GM23338 (cell line): ENCODE measurements around the gene KIFC3. TPM values are rescaled to one million over a fixed set of nuclear protein-coding genes. Genes with fewer than 3 reads are reported as not detected.

ENCODE experiments used
- ATAC-seq: fragments of 200-7000 bp; cut with Tn5 transposase; 3 replicates; pipeline ENCODE4 v1.9.1; 2020
- DNase-seq: peaks from one replicate; pipeline ENCODE4 v3.0.0-alpha.2; 2015; ENCODE audit warnings: low spot score
- H2AFZ ChIP-seq: fragments of 200-600 bp; sonication (generic); 2 replicates; pipeline ENCODE4 v1.8.0; 2016; ENCODE audit warnings: antibody characterized with exemption, mild to moderate bottlenecking, moderate library complexity
- H3F3A ChIP-seq: fragments of 200-600 bp; sonication (generic); replicated peaks from 2 replicates; pipeline ENCODE4 v1.8.0; 2017; ENCODE audit warnings: antibody characterized with exemption, mixed run types, low read depth
- H3K27ac ChIP-seq: fragments of 200-600 bp; sonication (generic); 2 replicates; pipeline ENCODE4 v1.6.1; 2016; ENCODE audit warnings: low read depth
- H3K27me3 ChIP-seq: fragments of 200-600 bp; sonication (generic); 2 replicates; pipeline ENCODE4 v1.8.0; 2016; ENCODE audit warnings: mild to moderate bottlenecking, mixed run types, moderate library complexity; ENCODE audit not compliant: insufficient read depth
- H3K36me3 ChIP-seq: fragments of 200-600 bp; sonication (generic); 2 replicates; pipeline ENCODE4 v1.8.0; 2016; ENCODE audit warnings: mild to moderate bottlenecking; ENCODE audit not compliant: insufficient read depth
- H3K4me1 ChIP-seq: fragments of 200-600 bp; sonication (generic); 2 replicates; pipeline ENCODE4 v1.8.0; 2016; ENCODE audit warnings: mild to moderate bottlenecking, moderate library complexity; ENCODE audit not compliant: insufficient read depth
- H3K4me2 ChIP-seq: fragments of 200-600 bp; sonication (generic); 2 replicates; pipeline ENCODE4 v1.7.1; 2017; ENCODE audit warnings: mixed run types
- H3K4me3 ChIP-seq: fragments of 200-600 bp; sonication (generic); 2 replicates; pipeline ENCODE4 v1.6.1; 2016; ENCODE audit warnings: mixed run types
- H3K79me2 ChIP-seq: fragments of 200-600 bp; sonication (generic); replicated peaks from 2 replicates; pipeline ENCODE4 v1.8.0; 2017; ENCODE audit warnings: mild to moderate bottlenecking; ENCODE audit not compliant: insufficient read depth
- H3K9me2 ChIP-seq: fragments of 200-600 bp; sonication (generic); 2 replicates; pipeline ENCODE4 v1.8.0; 2017; ENCODE audit not compliant: insufficient read depth
- H4K20me1 ChIP-seq: fragments of 200-600 bp; sonication (generic); replicated peaks from 2 replicates; pipeline ENCODE4 v1.8.0; 2017; ENCODE audit warnings: mild to moderate bottlenecking; ENCODE audit not compliant: insufficient read depth
- H3K27ac Mint-ChIP-seq: 2 replicates; pipeline ENCODE4 v1.8.0; 2020; ENCODE audit warnings: inconsistent platforms, mild to moderate bottlenecking, moderate library complexity, mixed read lengths
- H3K27me3 Mint-ChIP-seq: 3 replicates; pipeline ENCODE4 v1.8.0; 2022; ENCODE audit warnings: low read depth, mild to moderate bottlenecking, moderate library complexity, mixed read lengths, inconsistent platforms; ENCODE audit not compliant: insufficient read depth, poor library complexity
- H3K36me3 Mint-ChIP-seq: 3 replicates; pipeline ENCODE4 v1.8.0; 2021; ENCODE audit warnings: low read depth, mild to moderate bottlenecking, inconsistent platforms, moderate library complexity, mixed read lengths
- H3K4me1 Mint-ChIP-seq: 3 replicates; pipeline ENCODE4 v1.8.0; 2020; ENCODE audit warnings: mild to moderate bottlenecking, inconsistent platforms, mixed read lengths
- H3K4me3 Mint-ChIP-seq: 3 replicates; pipeline ENCODE4 v1.8.0; 2021; ENCODE audit warnings: moderate library complexity, mild to moderate bottlenecking, inconsistent platforms, mixed read lengths
- H3K9me3 Mint-ChIP-seq: 3 replicates; pipeline ENCODE4 v1.8.0; 2020; ENCODE audit warnings: moderate library complexity, mild to moderate bottlenecking, inconsistent platforms, mixed read lengths
- CREB1 ChIP-seq: fragments of 250-450 bp; sonication (Bioruptor Pico); IDR thresholded peaks from 2 replicates; pipeline ENCODE4 v1.5.0; 2020; ENCODE audit warnings: low read depth, mild to moderate bottlenecking, moderate library complexity
- EZH2 ChIP-seq: fragments of 200-600 bp; sonication (generic); IDR thresholded peaks from one replicate; pipeline ENCODE4 v1.8.0; 2017; ENCODE audit warnings: antibody characterized with exemption, mild to moderate bottlenecking, low read depth; ENCODE audit not compliant: unreplicated experiment
- EZH2phosphoT487 ChIP-seq: fragments of 200-600 bp; sonication (generic); IDR thresholded peaks from one replicate; pipeline ENCODE4 v1.8.1; 2018; ENCODE audit warnings: antibody characterized with exemption; ENCODE audit not compliant: unreplicated experiment
- JUNB ChIP-seq: IDR thresholded peaks from one replicate; pipeline ENCODE4 v1.6.1; 2016; ENCODE audit warnings: antibody characterized with exemption; ENCODE audit not compliant: unreplicated experiment
- POLR2AphosphoS5 ChIP-seq: IDR thresholded peaks from 2 replicates; pipeline ENCODE4 v1.6.1; 2016; ENCODE audit warnings: antibody characterized with exemption, low read depth
- STAT1 ChIP-seq: IDR thresholded peaks from one replicate; pipeline ENCODE4 v1.6.1; 2016; ENCODE audit warnings: antibody characterized with exemption; ENCODE audit not compliant: unreplicated experiment
- ZNF114 ChIP-seq: fragments of 250-450 bp; sonication (Bioruptor Pico); IDR thresholded peaks from 2 replicates; pipeline ENCODE4 v1.5.0; 2020; ENCODE audit warnings: mild to moderate bottlenecking, moderate library complexity
- ZNF331 ChIP-seq: fragments of 250-450 bp; sonication (Bioruptor Pico); IDR thresholded peaks from 2 replicates; pipeline ENCODE4 v1.5.0; 2020; ENCODE audit warnings: low read depth, mild to moderate bottlenecking, moderate library complexity
- polyA plus RNA-seq: library from polyadenylated mRNA; unstranded; fragments of >200 nt; fragmentation: Nextera tagmentation; extraction: Ambion mirVana; gene quantifications from 2 replicates; pipeline ENCODE4 v1.2.1, GENCODE V29; 2016
- total RNA-seq: library from RNA; depleted of rRNA; stranded (reverse); fragments of >200 nt; shearing (Covaris generic); gene quantifications from 2 replicates; pipeline ENCODE4 v1.2.3, GENCODE V29; 2014
- TF ChIP-seq, protein P1 (sequence below): IDR thresholded peaks from one replicate; pipeline ENCODE4 v1.6.1; 2018; ENCODE audit warnings: antibody characterized with exemption; ENCODE audit not compliant: unreplicated experiment
- TF ChIP-seq, protein P2 (sequence below): IDR thresholded peaks from 2 replicates; pipeline ENCODE4 v1.6.1; 2016; ENCODE audit warnings: antibody characterized with exemption
- TF ChIP-seq, protein P3 (sequence below), 2 experiments: fragments of 200-600 bp in 1 of 2; sonication (generic) in 1 of 2; conservative IDR thresholded peaks; 2 replicates each; pipeline versions ENCODE4 v1.5.1 to v1.6.1; 2016 to 2017; ENCODE audit warnings: antibody characterized with exemption in 2 of 2, low read depth in 2 of 2, mild to moderate bottlenecking in 2 of 2, moderate library complexity in 1 of 2

Gene KIFC3
- total and polyA plus RNA-seq, 2 experiments from 2014 or later, result 4.4 to 12.5 TPM

DNA sequence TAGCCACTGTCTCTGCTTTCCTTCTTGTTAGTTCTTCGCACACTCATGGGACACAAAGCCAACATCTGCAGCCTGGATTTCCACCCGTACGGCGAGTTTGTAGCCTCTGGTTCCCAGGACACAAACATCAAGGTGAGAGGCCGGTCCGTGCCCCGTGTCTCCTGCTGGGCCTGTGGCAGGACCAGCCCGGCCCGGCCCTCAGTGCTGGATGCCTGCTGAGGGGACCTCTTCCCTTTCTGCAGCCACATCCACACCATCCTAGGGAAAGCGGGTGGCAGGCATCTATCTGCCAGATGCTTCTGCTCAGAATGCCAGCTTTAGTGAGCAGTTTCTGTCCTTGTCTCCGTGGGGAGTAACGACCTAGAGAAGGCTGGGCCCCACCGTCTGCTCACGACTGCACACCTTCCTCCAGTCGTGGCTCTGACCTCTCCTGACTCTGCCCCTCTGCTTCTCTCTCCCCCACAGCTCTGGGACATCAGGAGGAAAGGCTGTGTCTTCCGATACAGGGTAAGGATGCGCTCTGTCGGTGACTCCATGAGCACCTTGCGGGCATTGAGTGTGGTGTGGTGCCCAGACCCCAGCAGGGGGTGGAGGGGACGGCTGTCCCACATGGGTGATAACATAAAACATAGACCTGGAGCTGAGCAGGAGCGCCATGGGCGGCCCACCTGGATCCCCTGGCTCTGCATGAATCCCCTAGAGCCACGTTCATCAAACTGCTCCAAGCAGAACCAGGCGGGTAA lies 51.3 kb downstream of the KIFC3 start (continued):
- TF ChIP-seq, protein P1, sequence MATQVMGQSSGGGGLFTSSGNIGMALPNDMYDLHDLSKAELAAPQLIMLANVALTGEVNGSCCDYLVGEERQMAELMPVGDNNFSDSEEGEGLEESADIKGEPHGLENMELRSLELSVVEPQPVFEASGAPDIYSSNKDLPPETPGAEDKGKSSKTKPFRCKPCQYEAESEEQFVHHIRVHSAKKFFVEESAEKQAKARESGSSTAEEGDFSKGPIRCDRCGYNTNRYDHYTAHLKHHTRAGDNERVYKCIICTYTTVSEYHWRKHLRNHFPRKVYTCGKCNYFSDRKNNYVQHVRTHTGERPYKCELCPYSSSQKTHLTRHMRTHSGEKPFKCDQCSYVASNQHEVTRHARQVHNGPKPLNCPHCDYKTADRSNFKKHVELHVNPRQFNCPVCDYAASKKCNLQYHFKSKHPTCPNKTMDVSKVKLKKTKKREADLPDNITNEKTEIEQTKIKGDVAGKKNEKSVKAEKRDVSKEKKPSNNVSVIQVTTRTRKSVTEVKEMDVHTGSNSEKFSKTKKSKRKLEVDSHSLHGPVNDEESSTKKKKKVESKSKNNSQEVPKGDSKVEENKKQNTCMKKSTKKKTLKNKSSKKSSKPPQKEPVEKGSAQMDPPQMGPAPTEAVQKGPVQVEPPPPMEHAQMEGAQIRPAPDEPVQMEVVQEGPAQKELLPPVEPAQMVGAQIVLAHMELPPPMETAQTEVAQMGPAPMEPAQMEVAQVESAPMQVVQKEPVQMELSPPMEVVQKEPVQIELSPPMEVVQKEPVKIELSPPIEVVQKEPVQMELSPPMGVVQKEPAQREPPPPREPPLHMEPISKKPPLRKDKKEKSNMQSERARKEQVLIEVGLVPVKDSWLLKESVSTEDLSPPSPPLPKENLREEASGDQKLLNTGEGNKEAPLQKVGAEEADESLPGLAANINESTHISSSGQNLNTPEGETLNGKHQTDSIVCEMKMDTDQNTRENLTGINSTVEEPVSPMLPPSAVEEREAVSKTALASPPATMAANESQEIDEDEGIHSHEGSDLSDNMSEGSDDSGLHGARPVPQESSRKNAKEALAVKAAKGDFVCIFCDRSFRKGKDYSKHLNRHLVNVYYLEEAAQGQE, result no peak
- TF ChIP-seq STAT1, result no peak
- no peak for TF ChIP-seq POLR2AphosphoS5
- TF ChIP-seq ZNF331 (CRISPR knock-in tag), result no peak
- TF ChIP-seq, protein P2, sequence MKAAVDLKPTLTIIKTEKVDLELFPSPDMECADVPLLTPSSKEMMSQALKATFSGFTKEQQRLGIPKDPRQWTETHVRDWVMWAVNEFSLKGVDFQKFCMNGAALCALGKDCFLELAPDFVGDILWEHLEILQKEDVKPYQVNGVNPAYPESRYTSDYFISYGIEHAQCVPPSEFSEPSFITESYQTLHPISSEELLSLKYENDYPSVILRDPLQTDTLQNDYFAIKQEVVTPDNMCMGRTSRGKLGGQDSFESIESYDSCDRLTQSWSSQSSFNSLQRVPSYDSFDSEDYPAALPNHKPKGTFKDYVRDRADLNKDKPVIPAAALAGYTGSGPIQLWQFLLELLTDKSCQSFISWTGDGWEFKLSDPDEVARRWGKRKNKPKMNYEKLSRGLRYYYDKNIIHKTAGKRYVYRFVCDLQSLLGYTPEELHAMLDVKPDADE, result no peak
- no peak for TF ChIP-seq CREB1 (CRISPR knock-in tag)

DNA sequence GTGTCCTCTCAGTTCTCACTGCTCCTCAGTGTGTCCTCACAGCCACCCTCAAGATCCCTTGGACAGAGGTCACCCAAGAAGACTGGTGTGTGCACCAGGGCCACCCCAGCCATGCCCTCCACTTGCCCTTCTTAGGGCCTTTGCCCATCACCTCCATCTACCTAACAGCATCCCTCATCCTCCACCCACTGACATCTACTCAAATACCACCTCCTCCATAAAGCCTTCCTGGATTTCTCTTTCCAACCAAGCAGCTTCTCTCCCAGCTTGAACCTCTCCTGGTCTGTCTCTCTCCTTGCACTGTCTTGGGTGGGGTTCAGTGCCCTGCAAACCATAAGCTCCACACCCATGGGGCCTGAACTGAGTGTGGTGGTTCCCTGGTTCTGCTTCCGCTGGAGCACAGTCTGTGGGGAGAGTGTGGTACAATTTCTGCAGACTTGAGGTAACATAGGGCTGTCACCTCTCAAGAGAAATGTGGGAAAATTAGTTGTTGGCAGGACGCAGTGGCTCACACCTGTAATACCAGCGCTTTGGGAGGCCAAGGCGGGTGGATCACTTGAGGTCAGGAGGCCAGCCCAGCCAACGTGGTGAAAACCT lies 52.3 kb downstream of the KIFC3 start:
- no peak overlapping the region for H3K4me3 Mint-ChIP-seq
- no peaks in the 10 kb centered on the region for H3F3A ChIP-seq
- H3K4me1 Mint-ChIP-seq, result no peaks in the 10 kb centered on the region
- H3K27ac ChIP-seq, result no peak overlapping the region
- no peaks in the 10 kb centered on the region for H3K79me2 ChIP-seq
- no peaks in the 10 kb centered on the region for H3K4me1 ChIP-seq
- H4K20me1 ChIP-seq, result no peaks in the 10 kb centered on the region; the same call in 1 of the 2 replicates
- DNase-seq, result no peak
- no peaks in the 10 kb centered on the region for H3K9me2 ChIP-seq
- no peak for ATAC-seq
- peaks cover 4% of the 10 kb centered on the region for H3K27me3 Mint-ChIP-seq
- H2AFZ ChIP-seq, result no peak overlapping the region
- no peaks in the 10 kb centered on the region for H3K9me3 Mint-ChIP-seq
- no peaks in the 10 kb centered on the region for H3K27me3 ChIP-seq
- no peaks in the 10 kb centered on the region for H3K36me3 ChIP-seq
- H3K27ac Mint-ChIP-seq, result no peak overlapping the region
- H3K36me3 Mint-ChIP-seq, result peaks cover 17% of the 10 kb centered on the region
- H3K4me2 ChIP-seq, result no peak overlapping the region
- H3K4me3 ChIP-seq, result no peak overlapping the region
- TF ChIP-seq, protein P3, sequence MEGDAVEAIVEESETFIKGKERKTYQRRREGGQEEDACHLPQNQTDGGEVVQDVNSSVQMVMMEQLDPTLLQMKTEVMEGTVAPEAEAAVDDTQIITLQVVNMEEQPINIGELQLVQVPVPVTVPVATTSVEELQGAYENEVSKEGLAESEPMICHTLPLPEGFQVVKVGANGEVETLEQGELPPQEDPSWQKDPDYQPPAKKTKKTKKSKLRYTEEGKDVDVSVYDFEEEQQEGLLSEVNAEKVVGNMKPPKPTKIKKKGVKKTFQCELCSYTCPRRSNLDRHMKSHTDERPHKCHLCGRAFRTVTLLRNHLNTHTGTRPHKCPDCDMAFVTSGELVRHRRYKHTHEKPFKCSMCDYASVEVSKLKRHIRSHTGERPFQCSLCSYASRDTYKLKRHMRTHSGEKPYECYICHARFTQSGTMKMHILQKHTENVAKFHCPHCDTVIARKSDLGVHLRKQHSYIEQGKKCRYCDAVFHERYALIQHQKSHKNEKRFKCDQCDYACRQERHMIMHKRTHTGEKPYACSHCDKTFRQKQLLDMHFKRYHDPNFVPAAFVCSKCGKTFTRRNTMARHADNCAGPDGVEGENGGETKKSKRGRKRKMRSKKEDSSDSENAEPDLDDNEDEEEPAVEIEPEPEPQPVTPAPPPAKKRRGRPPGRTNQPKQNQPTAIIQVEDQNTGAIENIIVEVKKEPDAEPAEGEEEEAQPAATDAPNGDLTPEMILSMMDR (conservative IDR thresholded peaks at IDR 0.05; ENCODE audit: low read depth in 2 of 2), result no peak
- no peak for TF ChIP-seq CREB1 (CRISPR knock-in tag)
- no peak for TF ChIP-seq ZNF331 (CRISPR knock-in tag)
- TF ChIP-seq, protein P1, result no peak
- TF ChIP-seq EZH2, result no peak
- no peak for TF ChIP-seq ZNF114
- TF ChIP-seq JUNB, result no peak
- no peak for TF ChIP-seq EZH2phosphoT487
- TF ChIP-seq POLR2AphosphoS5, result no peak
- TF ChIP-seq, protein P2, result no peak
- TF ChIP-seq STAT1, result no peak
